ENCODE measurements around the gene CACNA1C.

The CACNA1C gene

GRCh38 chr12:2580821-2581220 lies 528.0 kb downstream of the CACNA1C start:
- DNase-seq = no peak

- DNase-seq = no peak
These were observed 528.7 kb downstream of the CACNA1C start for GRCh38 chr12:2581293-2582045.

DNA sequence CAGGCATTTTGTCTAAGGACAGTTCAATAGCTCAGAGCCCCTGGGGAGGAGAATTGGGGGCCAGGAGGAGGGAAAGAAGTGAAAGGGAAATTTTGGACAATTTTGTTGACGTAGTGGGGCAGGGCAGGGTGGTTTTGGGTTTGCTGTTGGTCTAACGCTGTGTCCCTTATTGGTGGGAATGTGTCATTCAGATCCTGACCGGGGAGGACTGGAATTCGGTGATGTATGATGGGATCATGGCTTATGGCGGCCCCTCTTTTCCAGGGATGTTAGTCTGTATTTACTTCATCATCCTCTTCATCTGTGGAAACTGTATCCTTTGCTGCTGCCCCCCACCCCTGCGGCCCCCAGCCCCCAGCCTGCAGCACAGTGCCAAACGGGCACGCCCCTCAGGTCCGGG lies 529.8 kb downstream of the CACNA1C start:
- no peak for DNase-seq

DNA sequence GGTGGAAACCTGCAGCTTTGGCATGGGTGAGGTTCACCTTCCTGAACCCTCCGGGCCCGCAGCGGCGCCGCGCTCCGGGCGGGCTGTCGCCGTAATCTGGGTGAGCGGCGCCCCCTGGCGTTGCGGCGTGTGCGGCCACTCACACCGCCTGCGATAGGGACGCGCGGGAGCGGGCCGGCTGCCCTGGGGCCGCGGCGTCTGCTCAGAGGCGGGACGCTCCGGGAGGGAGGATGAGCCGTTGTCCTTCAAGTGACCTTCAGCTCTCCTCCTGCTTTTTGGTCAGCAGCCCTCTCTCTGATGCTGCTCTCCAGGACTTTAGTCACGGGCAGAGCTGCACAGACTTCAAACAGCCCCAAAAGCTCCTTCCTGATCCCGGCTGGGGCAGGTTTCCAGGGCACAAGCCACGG lies 530.3 kb downstream of the CACNA1C start:
- no peak for DNase-seq

DNA sequence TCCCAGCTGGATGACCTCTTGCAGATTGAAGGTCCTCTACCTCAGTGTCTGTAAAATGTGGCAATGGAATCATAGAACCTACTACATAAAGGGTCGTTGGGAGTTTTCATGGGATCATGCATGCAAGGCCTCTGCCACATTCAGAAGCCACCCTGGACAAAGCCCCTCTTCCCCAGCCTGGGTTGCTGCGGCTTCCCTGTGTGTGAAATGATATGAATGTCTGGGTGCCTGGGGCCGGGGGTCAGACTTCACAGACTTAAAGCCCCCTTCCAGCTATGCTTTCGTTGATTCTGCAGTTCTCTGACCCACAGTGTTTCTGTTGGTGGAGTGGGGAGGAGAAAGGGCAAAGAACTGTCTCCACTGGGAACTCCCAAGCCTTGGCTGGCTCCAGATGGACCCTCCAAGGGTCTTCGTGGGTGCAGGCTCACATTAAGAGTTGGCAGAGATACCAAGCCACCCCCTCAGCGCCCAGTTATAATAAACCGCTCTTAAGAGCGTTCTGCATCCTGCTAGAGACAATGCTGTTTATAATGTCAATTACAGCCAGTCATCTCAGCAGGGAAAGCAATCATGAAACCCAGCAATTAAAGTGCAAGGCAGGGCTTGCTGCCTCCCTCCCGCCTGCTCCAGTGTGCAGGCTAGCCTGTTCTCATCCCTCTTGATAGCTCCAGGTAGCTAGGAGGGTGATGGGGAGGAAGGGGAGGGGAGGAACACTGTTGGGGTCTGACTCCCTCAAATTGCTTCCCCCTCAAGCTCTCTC lies 531.0 kb downstream of the CACNA1C start:
- peak; percentile 56 for DNase-seq

- no peak for DNase-seq
These were observed 533.6 kb downstream of the CACNA1C start for GRCh38 chr12:2586156-2587038.

DNA sequence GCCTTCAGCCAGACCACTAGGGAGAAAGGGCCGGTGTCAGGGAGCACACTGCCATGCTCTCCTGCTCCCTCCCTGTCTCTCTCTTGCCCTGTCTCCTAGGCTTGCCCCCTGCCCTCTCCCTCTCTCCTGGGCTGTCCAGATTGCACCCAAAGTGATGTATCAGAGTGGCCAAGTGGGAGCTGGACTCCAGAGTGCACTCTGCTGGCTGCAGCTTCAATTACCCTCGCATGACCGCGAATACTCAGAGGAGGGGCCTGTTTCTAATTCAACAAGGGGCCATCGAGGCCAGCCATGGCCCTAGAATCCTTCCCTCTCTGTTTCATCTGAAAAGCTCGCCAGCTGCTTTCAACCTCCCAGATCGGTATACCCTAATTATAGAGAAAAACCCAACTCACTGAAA lies 535.6 kb downstream of the CACNA1C start:
- DNase-seq = no peak

GRCh38 chr12:2589381-2589780 lies 536.6 kb downstream of the CACNA1C start:
- no peak for DNase-seq

- no peak for DNase-seq
These were observed 540.3 kb downstream of the CACNA1C start for GRCh38 chr12:2593045-2593444.

DNA sequence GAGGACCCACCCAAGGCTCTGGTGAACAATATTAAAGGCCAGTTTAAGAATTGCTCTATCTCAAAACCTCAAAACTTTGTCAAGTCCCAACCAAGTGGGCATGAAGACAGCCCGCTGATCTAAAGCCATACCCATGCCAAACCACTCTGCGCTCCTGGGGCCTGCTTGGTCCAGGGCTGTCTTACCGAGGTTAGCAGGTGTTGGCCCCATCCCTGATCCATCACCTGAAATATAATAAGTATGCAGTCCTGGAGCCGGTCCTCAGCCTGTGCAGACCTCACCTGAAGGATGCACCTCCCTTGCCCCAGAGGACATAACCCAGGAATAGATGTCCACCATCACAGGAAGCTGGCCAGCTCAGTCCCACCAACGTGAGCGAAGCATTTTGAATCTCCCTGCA lies 543.7 kb downstream of the CACNA1C start:
- DNase-seq = no peak

DNA sequence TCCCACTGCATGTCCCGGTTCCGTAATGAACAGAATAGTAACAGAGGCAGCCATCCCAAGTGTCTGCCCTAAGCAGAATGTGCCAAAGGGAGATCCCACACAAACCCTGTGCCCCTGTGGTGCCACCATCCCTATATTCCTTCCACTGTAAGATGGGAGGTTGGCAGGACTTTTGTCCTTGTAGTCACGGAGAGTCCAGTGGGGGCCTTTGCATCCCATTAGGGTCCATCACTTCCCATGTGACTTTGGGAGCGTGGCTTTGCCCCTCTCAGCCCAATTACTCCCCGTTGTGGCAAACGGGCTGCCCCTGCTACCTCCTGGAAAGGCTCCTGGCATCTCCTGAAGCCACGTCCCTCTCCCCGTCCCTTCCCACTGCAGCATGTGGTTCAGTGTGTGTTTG lies 552.5 kb downstream of the CACNA1C start:
- DNase-seq = no peak

GRCh38 chr12:2606186-2606910 lies 553.6 kb downstream of the CACNA1C start:
- no peak for DNase-seq

DNA sequence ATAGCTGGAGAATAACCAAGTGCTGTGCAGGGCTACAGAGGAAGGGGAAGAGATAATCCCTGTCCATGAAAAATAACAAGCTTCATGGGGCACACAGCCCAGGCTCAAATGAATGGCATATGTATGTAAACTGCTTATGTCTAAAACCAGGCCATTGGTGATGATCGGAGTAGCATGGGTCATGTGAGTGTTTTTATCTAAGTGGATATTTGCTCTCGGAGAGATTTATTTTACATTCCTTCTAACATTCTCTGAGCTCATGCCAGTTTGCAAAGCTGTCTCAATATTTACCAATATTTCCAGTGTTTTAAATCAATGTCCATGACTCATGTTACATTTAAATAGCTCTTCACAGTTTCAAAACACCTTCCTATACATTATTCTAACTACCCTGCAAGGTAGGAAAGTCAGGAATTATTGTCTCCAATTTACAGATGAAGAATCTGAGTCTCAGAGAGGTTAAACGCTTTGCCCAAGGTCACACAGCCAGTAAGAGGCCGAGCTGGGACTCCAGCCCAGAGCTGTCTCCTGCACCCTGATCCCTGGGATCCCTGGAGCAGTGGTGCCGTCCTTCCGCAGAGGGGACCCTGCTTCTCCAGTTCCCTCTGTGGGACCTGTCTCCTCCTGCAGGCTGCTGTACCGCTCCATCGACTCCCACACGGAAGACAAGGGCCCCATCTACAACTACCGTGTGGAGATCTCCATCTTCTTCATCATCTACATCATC lies 555.3 kb downstream of the CACNA1C start:
- DNase-seq = no peak

DNA sequence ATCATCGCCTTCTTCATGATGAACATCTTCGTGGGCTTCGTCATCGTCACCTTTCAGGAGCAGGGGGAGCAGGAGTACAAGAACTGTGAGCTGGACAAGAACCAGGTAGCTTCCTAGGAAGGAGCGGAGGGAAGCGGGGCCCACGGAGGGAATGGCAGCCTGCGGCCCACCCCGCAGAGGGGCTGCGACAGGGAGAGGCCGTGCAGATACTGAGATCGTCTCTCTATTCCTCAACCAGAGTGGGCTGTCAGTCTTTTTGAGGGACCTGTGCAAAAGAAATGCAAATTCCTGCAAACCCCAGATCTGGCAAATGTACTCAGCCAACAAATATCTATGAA lies 555.8 kb downstream of the CACNA1C start:
- no peak for DNase-seq

GRCh38 chr12:2609020-2609419 lies 556.2 kb downstream of the CACNA1C start:
- no peak for DNase-seq

GRCh38 chr12:2610358-2610757 lies 557.6 kb downstream of the CACNA1C start:
- DNase-seq = no peak

DNA sequence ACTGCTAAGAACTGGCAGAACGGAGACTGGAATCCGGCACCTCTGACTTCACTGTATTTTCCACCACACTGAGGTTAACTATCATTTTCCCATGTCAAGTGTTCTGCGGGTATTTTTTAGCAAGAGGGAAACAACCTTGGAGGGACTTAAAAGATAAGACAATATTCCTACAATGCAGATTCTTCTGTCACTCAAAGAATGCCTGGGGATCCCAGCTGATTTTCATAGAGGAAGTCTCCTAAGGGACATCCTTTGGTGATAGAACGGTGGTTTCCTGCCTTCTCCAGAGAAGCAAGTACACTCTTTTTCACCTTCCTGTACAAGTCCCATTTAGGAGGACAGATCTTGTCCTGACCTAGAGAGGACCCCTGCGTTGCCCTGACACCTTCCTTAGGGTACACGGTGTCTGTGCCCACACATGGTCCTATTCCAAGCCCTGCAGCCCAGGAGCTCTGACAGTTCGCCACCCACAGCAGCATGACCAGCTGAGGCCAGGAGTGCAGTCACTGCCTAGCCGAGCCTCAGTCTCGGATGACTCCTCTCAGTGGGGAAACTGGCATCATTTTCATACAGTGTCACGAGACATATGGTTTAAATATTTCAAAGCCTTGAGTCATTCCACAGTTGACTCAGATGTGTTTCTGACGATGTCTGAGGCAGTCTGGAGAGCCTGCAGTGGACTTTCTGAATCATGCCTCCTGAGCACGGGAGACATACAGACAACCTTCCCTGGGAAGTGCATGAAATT lies 560.7 kb downstream of the CACNA1C start:
- DNase-seq = no peak

GRCh38 chr12:2614341-2614740 lies 561.6 kb downstream of the CACNA1C start:
- DNase-seq = no peak

GRCh38 chr12:2615665-2616402 lies 563.0 kb downstream of the CACNA1C start:
- no peak for DNase-seq

DNA sequence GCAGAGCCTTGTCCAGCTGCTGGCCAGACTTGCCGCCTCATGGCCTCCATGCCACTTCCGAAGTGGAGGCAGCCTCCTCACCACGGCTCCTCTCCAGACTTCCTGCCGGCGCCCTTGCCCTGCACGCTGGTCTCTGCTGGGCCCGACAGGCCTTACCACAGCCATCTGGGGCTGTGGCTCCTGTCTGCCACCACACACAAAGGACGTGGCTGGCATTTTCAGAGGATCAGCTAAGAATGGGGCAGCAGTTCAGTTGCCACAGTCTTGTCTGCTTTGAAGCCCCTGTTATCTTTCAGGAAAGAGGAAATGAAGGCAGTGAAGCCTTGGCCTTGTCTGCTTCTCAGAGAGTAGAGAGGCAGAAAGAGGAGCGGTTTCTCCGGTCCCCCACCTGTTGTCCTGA lies 564.0 kb downstream of the CACNA1C start:
- DNase-seq = no peak

GRCh38 chr12:2617365-2617764 lies 564.6 kb downstream of the CACNA1C start:
- no peak for DNase-seq
